IMR-90 (cell line): ENCODE measurements around the gene CIT. TPM values are rescaled to one million over a fixed set of nuclear protein-coding genes. Genes with fewer than 3 reads are reported as not detected.

ENCODE experiments used
- ATAC-seq: fragments of 200-7000 bp; cut with Tn5 transposase; 2 replicates; pipeline ENCODE4 v1.9.1; 2020; ENCODE audit warnings: low read depth, mild to moderate bottlenecking, moderate library complexity
- BruUV-seq: library from RNA; stranded (reverse); fragments of 400-500 nt; replicated peaks from 2 replicates; lab custom pipeline; 2021; lab: Mats Ljungman, UMichigan
- CTCF ChIA-PET: fragments of 300-600 bp; formaldehyde crosslinking; extraction: SDS; loops from one replicate; lab custom pipeline; 2021; ENCODE audit warnings: antibody characterized with exemption; lab: Yijun Ruan, JAX
- POLR2A ChIA-PET: fragments of 300-600 bp; sonication (Branson Sonifier 250); formaldehyde crosslinking; loops from one replicate; lab custom pipeline; 2022; ENCODE audit warnings: antibody characterized with exemption; ENCODE audit not compliant: unreplicated experiment; lab: Charles Lee
- DNase-seq: peaks from one replicate; pipeline ENCODE4 v3.0.0; 2013
- H2AFZ ChIP-seq: replicated peaks from 2 replicates; pipeline ENCODE3; 2013; ENCODE audit warnings: low read length, mild to moderate bottlenecking; ENCODE audit not compliant: poor library complexity
- H2AK5ac ChIP-seq: 2 replicates; pipeline ENCODE4 v1.6.1; 2013; ENCODE audit warnings: low read depth, low read length, inconsistent platforms
- H2AK9ac ChIP-seq: replicated peaks from 2 replicates; pipeline ENCODE3; 2013; ENCODE audit warnings: mild to moderate bottlenecking, low read depth, low read length, moderate library complexity; ENCODE audit not compliant: poor library complexity
- H2BK120ac ChIP-seq: 2 replicates; pipeline ENCODE4 v1.6.1; 2013; ENCODE audit warnings: low read depth, low read length, inconsistent platforms
- H2BK15ac ChIP-seq: 3 replicates; pipeline ENCODE4 v1.6.1; 2013; ENCODE audit warnings: low read depth, low read length, inconsistent platforms
- H2BK20ac ChIP-seq: 2 replicates; pipeline ENCODE4 v1.6.1; 2013; ENCODE audit warnings: low read depth, mild to moderate bottlenecking, inconsistent platforms, low read length, moderate library complexity
- H2BK5ac ChIP-seq: 2 replicates; pipeline ENCODE4 v1.6.1; 2013; ENCODE audit warnings: mild to moderate bottlenecking, low read depth, low read length, inconsistent platforms; ENCODE audit not compliant: poor library complexity, severe bottlenecking
- H3K14ac ChIP-seq: replicated peaks from 2 replicates; pipeline ENCODE4 v1.6.1; 2013; ENCODE audit warnings: low read depth, low read length, inconsistent platforms
- H3K18ac ChIP-seq: 2 replicates; pipeline ENCODE4 v1.6.1; 2013; ENCODE audit warnings: low read depth, low read length, control low read depth
- H3K23ac ChIP-seq: 2 replicates; pipeline ENCODE4 v1.6.1; 2013; ENCODE audit warnings: low read depth, low read length, inconsistent platforms
- H3K27ac ChIP-seq: 2 replicates; pipeline ENCODE4 v1.5.1; 2013; ENCODE audit warnings: mild to moderate bottlenecking, control low read depth, low read length; ENCODE audit not compliant: insufficient read depth
- H3K27me3 ChIP-seq: 2 replicates; pipeline ENCODE4 v1.6.1; 2013; ENCODE audit warnings: low read length; ENCODE audit not compliant: control insufficient read depth, insufficient read depth
- H3K36me3 ChIP-seq: 2 replicates; pipeline ENCODE4 v1.6.1; 2013; ENCODE audit warnings: low read length, mixed read lengths; ENCODE audit not compliant: control insufficient read depth, insufficient read depth
- H3K4ac ChIP-seq: 2 replicates; pipeline ENCODE4 v1.6.1; 2013; ENCODE audit warnings: low read depth, low read length, inconsistent platforms
- H3K4me1 ChIP-seq: 2 replicates; pipeline ENCODE4 v1.6.1; 2013; ENCODE audit warnings: low read length, mixed read lengths; ENCODE audit not compliant: control insufficient read depth, insufficient read depth
- H3K4me2 ChIP-seq: 2 replicates; pipeline ENCODE4 v1.6.1; 2013; ENCODE audit warnings: low read depth, mild to moderate bottlenecking, control low read depth, low read length, moderate library complexity
- H3K4me3 ChIP-seq: 2 replicates; pipeline ENCODE4 v1.5.1; 2013; ENCODE audit warnings: low read depth, mild to moderate bottlenecking, control low read depth, low read length, moderate library complexity; ENCODE audit not compliant: insufficient read depth
- H3K56ac ChIP-seq: 2 replicates; pipeline ENCODE4 v1.6.1; 2013; ENCODE audit warnings: low read length, inconsistent platforms; ENCODE audit not compliant: insufficient read depth; ENCODE audit errors: extremely low read depth
- H3K79me1 ChIP-seq, 2 experiments: 2 replicates each; pipeline ENCODE4 v1.6.1; 2013; ENCODE audit warnings: low read length in 2 of 2, inconsistent platforms in 1 of 2, low read depth in 1 of 2
- H3K9ac ChIP-seq: 2 replicates; pipeline ENCODE4 v1.6.1; 2013; ENCODE audit warnings: low read depth, low read length, control low read depth
- H3K9me1 ChIP-seq: 2 replicates; pipeline ENCODE4 v1.6.1; 2013; ENCODE audit warnings: low read length, inconsistent platforms; ENCODE audit not compliant: insufficient read depth
- H3K9me3 ChIP-seq: 2 replicates; pipeline ENCODE4 v1.6.1; 2013; ENCODE audit warnings: low read length; ENCODE audit not compliant: control insufficient read depth, insufficient read depth
- H4K20me1 ChIP-seq: 2 replicates; pipeline ENCODE4 v1.6.1; 2013; ENCODE audit warnings: low read length, inconsistent platforms; ENCODE audit not compliant: insufficient read depth
- H4K5ac ChIP-seq: 2 replicates; pipeline ENCODE4 v1.6.1; 2013; ENCODE audit warnings: mild to moderate bottlenecking, low read depth, low read length, control low read depth
- H4K8ac ChIP-seq, 2 experiments: 2 replicates each; pipeline ENCODE4 v1.6.1; 2013; ENCODE audit warnings: low read depth in 2 of 2, low read length in 2 of 2, control low read depth in 1 of 2, inconsistent platforms in 1 of 2
- H4K91ac ChIP-seq: 2 replicates; pipeline ENCODE4 v1.6.1; 2013; ENCODE audit warnings: low read depth, low read length, inconsistent platforms; ENCODE audit not compliant: insufficient read depth
- CHD1 ChIP-seq: IDR thresholded peaks from 2 replicates; pipeline ENCODE4 v1.6.1; 2012; ENCODE audit warnings: low read depth, low read length, improper control_type of control experiment
- MAFK ChIP-seq: IDR thresholded peaks from 2 replicates; pipeline ENCODE4 v1.6.1; 2012; ENCODE audit warnings: low read depth, low read length, improper control_type of control experiment
- NFE2L2 ChIP-seq: fragments of 150-350 bp; IDR thresholded peaks from 2 replicates; pipeline ENCODE4 v1.6.1; 2016; ENCODE audit warnings: low read depth, mild to moderate bottlenecking, low read length
- POLR2A ChIP-seq: IDR thresholded peaks from 2 replicates; pipeline ENCODE4 v1.6.1; 2012; ENCODE audit warnings: mild to moderate bottlenecking, low read depth, low read length
- SMC3 ChIP-seq: fragments of 150-350 bp; IDR thresholded peaks from 2 replicates; pipeline ENCODE4 v1.6.1; 2016; ENCODE audit warnings: low read depth, mild to moderate bottlenecking, antibody characterized with exemption, low read length, moderate library complexity
- USF2 ChIP-seq: fragments of 150-350 bp; IDR thresholded peaks from 2 replicates; pipeline ENCODE4 v1.6.1; 2017; ENCODE audit warnings: mild to moderate bottlenecking, antibody characterized with exemption, low read length, low read depth
- WGBS, 2 experiments: methylation state at CpG; one replicate each; pipeline versions ENCODE4 v1.1.5 to v1.1.7; 2013; ENCODE audit warnings: missing lambda C conversion rate in 2 of 2; ENCODE audit not compliant: insufficient read length in 1 of 2; ENCODE audit errors: extremely low coverage in 2 of 2; 5-methylcytosine and 5-hydroxymethylcytosine counted together
- dilution Hi-C: fragments of 300-500 bp; cut with HindIII; formaldehyde crosslinking; loops from one replicate; pipeline ENCODE4 v1.14.3; 2018; ENCODE audit warnings: low sequenced_read_pairs; ENCODE audit not compliant: unreplicated experiment
- in situ Hi-C: fragments of 300-500 bp; cut with MboI; formaldehyde crosslinking; loops from 3 replicates; pipeline ENCODE4 v1.14.3; 2019; ENCODE audit warnings: low sequenced_read_pairs, inconsistent platforms, mixed read lengths
- intact Hi-C: fragments of 100-400 bp; cut with micrococcal nuclease; formaldehyde crosslinking; loops from 2 replicates; pipeline ENCODE4 v1.10.0; 2022
- polyA plus RNA-seq, 3 experiments: library from polyadenylated mRNA; depleted of rRNA; stranded (reverse); fragments of >200 nt; gene quantifications; 2 replicates each; pipeline ENCODE4 v1.2.3, GENCODE V29; 2012; ENCODE audit warnings: low replicate concordance in 1 of 3
- total RNA-seq: library from RNA; depleted of rRNA; stranded (reverse); fragments of >200 nt; gene quantifications from 2 replicates; pipeline ENCODE4 v1.2.3, GENCODE V29; 2012

The CIT gene
- total and polyA plus RNA-seq, 2 of the 4 experiments (the other 2 are of a cell fraction): 13.1 to 21.0 TPM

GRCh38 chr12:119809023-119809422 lies 68.1 kb downstream of the CIT start:
- no peaks in the 10 kb centered on the region; the same call in 1 of the 2 replicates for H3K4me1 ChIP-seq
- intact Hi-C loops (no loop called here), dilution Hi-C loops (no loop called here), in situ Hi-C loops (no loop called here)
- TF ChIP-seq NFE2L2: no peak
- TF ChIP-seq SMC3: no peak
- no peak for TF ChIP-seq USF2
- TF ChIP-seq MAFK: no peak
- no peak for TF ChIP-seq CHD1
- no peak for TF ChIP-seq POLR2A
- H3K4me3 ChIP-seq: no peak overlapping the region
- no peak overlapping the region for H2BK120ac ChIP-seq
- H4K20me1 ChIP-seq: no peaks in the 10 kb centered on the region
- H3K27me3 ChIP-seq: no peaks in the 10 kb centered on the region
- H3K27ac ChIP-seq: no peak overlapping the region
- H3K79me1 ChIP-seq: peaks cover 17 to 18% of the 10 kb centered on the region in 2 experiments; a peak in 3 of 4 replicates
- H4K91ac ChIP-seq: no peak overlapping the region
- no TSS peak for BruUV-seq
- peak overlapping the region; percentile 52 for H3K4me2 ChIP-seq
- H2BK15ac ChIP-seq: no peak overlapping the region
- no peak overlapping the region for H2AK9ac ChIP-seq
- no peak overlapping the region for H4K8ac ChIP-seq
- H2BK5ac ChIP-seq: no peak overlapping the region
- no peaks in the 10 kb centered on the region for H3K36me3 ChIP-seq
- CTCF ChIA-PET: no interaction called here
- 88% methylated on average over 1 of the region's 2 CpGs; no CpG with 5 or more reads in 1 of the 2 experiments for WGBS, 2 experiments
- DNase-seq: no peak
- ATAC-seq: no peak
- H2AFZ ChIP-seq: peak overlapping the region; percentile 48
- H3K9me3 ChIP-seq: peaks cover 2% of the 10 kb centered on the region; the same call in 1 of the 2 replicates
- H2BK20ac ChIP-seq: no peak overlapping the region
- no peak overlapping the region for H3K4ac ChIP-seq
- H3K14ac ChIP-seq: no peak overlapping the region
- POLR2A ChIA-PET: no interaction called here
- H3K9ac ChIP-seq: no peak overlapping the region
- H4K5ac ChIP-seq: no peak overlapping the region
- H3K9me1 ChIP-seq: no peaks in the 10 kb centered on the region
- no peak overlapping the region; the same call in 1 of the 2 replicates for H3K23ac ChIP-seq
- no peak overlapping the region for H3K56ac ChIP-seq
- no peak overlapping the region for H3K18ac ChIP-seq
- no peak overlapping the region for H2AK5ac ChIP-seq
